ENCODE results near the gene KLHL26. TPM values are rescaled to one million over a fixed set of nuclear protein-coding genes. Genes with fewer than 3 reads are reported as not detected.
A peak's percentile ranks its signal among the peaks of the same experiment; 100 is the strongest.

The KLHL26 gene
- polyA plus RNA-seq, 1 donor from 2014 or later = 4.7 TPM

DNA sequence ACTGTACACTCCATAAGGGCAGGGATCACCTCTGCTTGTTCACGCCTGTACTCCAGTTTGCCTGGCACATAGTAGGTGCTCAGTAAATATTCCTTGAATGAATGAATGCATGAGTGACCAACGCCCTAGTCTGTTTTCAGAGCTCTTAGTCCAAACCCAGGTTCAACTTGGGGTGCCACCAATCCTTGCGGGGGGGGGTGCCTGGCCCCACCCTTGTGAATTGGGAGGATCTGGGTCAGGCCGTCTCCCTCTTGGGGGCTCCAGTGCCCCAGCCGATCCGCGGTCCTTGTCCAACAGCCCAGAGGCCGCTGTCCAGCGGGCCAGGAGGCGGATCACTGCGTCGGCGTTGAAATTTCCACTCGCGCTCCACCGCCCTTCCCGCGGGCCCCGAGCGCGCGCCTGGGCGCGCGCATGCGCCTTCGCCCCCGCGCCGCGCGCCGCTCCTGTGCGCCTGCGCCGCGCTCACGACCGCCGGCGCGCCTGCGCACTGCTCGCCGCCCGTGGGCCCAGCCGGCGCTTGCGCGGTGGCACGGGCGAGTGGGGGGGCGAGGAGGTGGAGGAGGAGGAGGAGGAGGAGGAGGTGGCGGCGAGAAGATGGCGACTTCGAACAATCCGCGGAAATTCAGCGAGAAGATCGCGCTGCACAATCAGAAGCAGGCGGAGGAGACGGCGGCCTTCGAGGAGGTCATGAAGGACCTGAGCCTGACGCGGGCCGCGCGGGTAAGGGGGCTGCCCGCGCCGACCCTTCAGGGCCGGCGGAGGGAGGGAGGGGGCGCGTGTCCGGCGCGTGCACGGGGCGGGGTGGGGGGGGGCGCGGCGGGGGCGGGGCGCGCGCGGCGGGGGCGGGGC is 46.5 kb downstream of the KLHL26 start, which contains the start of gene CRTC1:
Gene CRTC1 (plus strand): TSS at position 572 of the 849 bp plus-strand sequence. CDS start 23 bp downstream, at position 595.
- TF ChIP-seq, protein P1, sequence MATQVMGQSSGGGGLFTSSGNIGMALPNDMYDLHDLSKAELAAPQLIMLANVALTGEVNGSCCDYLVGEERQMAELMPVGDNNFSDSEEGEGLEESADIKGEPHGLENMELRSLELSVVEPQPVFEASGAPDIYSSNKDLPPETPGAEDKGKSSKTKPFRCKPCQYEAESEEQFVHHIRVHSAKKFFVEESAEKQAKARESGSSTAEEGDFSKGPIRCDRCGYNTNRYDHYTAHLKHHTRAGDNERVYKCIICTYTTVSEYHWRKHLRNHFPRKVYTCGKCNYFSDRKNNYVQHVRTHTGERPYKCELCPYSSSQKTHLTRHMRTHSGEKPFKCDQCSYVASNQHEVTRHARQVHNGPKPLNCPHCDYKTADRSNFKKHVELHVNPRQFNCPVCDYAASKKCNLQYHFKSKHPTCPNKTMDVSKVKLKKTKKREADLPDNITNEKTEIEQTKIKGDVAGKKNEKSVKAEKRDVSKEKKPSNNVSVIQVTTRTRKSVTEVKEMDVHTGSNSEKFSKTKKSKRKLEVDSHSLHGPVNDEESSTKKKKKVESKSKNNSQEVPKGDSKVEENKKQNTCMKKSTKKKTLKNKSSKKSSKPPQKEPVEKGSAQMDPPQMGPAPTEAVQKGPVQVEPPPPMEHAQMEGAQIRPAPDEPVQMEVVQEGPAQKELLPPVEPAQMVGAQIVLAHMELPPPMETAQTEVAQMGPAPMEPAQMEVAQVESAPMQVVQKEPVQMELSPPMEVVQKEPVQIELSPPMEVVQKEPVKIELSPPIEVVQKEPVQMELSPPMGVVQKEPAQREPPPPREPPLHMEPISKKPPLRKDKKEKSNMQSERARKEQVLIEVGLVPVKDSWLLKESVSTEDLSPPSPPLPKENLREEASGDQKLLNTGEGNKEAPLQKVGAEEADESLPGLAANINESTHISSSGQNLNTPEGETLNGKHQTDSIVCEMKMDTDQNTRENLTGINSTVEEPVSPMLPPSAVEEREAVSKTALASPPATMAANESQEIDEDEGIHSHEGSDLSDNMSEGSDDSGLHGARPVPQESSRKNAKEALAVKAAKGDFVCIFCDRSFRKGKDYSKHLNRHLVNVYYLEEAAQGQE (IDR thresholded peaks at IDR 0.05; ENCODE audit: borderline replicate concordance) = peak; percentile 58
- TF ChIP-seq TAF1 (IDR thresholded peaks at IDR 0.05; ENCODE audit: low read depth) (no peak), POLR2AphosphoS5 (IDR thresholded peaks at IDR 0.05) (peak; percentile 98), EZH2 (IDR thresholded peaks at IDR 0.05; ENCODE audit: borderline replicate concordance, insufficient read depth, low read length, poor library complexity, severe bottlenecking) (no peak), EP300 (conservative IDR thresholded peaks at IDR 0.05; ENCODE audit: poor library complexity, severe bottlenecking) (peak; percentile 7), MXI1 (conservative IDR thresholded peaks at IDR 0.05; ENCODE audit: poor library complexity, severe bottlenecking) (peak; percentile 49), SMC3 (conservative IDR thresholded peaks at IDR 0.05; ENCODE audit: poor library complexity) (peak; percentile 64), RAD21 (conservative IDR thresholded peaks at IDR 0.05) (peak; percentile 53)
- TF ChIP-seq, protein P2, sequence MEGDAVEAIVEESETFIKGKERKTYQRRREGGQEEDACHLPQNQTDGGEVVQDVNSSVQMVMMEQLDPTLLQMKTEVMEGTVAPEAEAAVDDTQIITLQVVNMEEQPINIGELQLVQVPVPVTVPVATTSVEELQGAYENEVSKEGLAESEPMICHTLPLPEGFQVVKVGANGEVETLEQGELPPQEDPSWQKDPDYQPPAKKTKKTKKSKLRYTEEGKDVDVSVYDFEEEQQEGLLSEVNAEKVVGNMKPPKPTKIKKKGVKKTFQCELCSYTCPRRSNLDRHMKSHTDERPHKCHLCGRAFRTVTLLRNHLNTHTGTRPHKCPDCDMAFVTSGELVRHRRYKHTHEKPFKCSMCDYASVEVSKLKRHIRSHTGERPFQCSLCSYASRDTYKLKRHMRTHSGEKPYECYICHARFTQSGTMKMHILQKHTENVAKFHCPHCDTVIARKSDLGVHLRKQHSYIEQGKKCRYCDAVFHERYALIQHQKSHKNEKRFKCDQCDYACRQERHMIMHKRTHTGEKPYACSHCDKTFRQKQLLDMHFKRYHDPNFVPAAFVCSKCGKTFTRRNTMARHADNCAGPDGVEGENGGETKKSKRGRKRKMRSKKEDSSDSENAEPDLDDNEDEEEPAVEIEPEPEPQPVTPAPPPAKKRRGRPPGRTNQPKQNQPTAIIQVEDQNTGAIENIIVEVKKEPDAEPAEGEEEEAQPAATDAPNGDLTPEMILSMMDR (IDR thresholded peaks at IDR 0.05; ENCODE audit: poor library complexity, severe bottlenecking) = no peak
- peak within 1 kb of the TSS; percentile 88 for H3K4me2 ChIP-seq (ENCODE audit: low read length)
- H3F3A ChIP-seq (ENCODE audit: insufficient read depth, low read length, poor library complexity, severe bottlenecking) = no peaks in the 10 kb centered on the region
- no peaks in the 10 kb centered on the region for H3K9me3 ChIP-seq (ENCODE audit: low read length)
- H3K27me3 ChIP-seq (ENCODE audit: insufficient read depth, low read depth, low read length) = no peaks in the 10 kb centered on the region
- no peaks in the 10 kb centered on the region for H3K9me2 ChIP-seq (ENCODE audit: insufficient read depth, low read length)
- H3K9ac ChIP-seq (ENCODE audit: low read length) = peak within 1 kb of the TSS; percentile 88
- H3K4me3 ChIP-seq (ENCODE audit: low read length) = peak within 1 kb of the TSS; percentile 98
- H4K20me1 ChIP-seq (ENCODE audit: insufficient read depth) = no peaks in the 10 kb centered on the region
- H3K27ac ChIP-seq (ENCODE audit: low read length) = peak within 1 kb of the TSS; percentile 79
- H3K36me3 ChIP-seq (ENCODE audit: insufficient read depth, low read length) = no peaks in the 10 kb centered on the region
- H3K79me2 ChIP-seq (replicated peaks; ENCODE audit: insufficient read depth, low read length) = peaks cover 29% of the 10 kb centered on the region
- H2AFZ ChIP-seq (ENCODE audit: low read depth, low read length) = peak within 1 kb of the TSS; percentile 65

DNA sequence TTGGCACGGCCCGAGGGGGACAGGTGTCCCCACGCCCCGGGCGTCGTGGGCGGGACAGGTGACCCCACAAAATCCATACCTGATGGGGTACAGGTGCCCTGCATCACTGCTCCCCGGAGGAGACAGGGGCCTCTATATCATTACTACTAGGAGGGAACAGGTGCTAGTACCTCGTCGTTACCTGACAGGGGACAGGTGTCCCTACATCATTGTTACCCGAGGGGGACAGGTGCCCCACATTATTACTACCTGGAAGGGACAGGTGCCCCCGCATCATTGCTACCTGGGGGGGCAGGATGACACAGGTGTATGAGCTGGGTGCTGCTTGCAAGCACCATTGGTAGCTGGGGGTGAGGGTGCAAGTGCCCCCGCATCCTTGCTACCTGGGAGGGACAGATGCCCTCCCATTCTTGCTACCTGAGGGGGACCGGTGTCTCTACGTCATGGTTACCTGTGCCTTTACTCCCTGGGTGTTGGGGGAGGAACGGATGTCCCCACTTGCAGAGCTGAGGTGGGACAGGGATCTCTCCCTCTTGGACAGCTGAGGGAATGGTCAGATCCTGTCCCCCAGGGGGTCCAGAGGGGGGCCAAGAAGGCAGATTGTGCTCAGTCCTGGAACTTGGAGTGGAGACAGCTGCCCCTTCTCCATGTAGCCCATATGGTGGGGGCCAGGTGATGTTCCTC is 47.3 kb downstream of the KLHL26 start:
- Histone ChIP-seq H3K27me3 (ENCODE audit: insufficient read depth, low read depth, low read length) (no peaks in the 10 kb centered on the region), H3K79me2 (replicated peaks; ENCODE audit: insufficient read depth, low read length) (peaks cover 32% of the 10 kb centered on the region), H3F3A (ENCODE audit: insufficient read depth, low read length, poor library complexity, severe bottlenecking) (no peaks in the 10 kb centered on the region), H3K9me3 (ENCODE audit: low read length) (no peaks in the 10 kb centered on the region), H3K27ac (ENCODE audit: low read length) (no peak overlapping the region), H3K4me3 (ENCODE audit: low read length) (peak overlapping the region; percentile 98), H3K9me2 (ENCODE audit: insufficient read depth, low read length) (no peaks in the 10 kb centered on the region), H3K9ac (ENCODE audit: low read length) (peak overlapping the region; percentile 80), H3K4me2 (ENCODE audit: low read length) (peak overlapping the region; percentile 88), H2AFZ (ENCODE audit: low read depth, low read length) (no peak overlapping the region), H4K20me1 (ENCODE audit: insufficient read depth) (no peaks in the 10 kb centered on the region), H3K36me3 (ENCODE audit: insufficient read depth, low read length) (no peaks in the 10 kb centered on the region)
- TF ChIP-seq EZH2 (IDR thresholded peaks at IDR 0.05; ENCODE audit: borderline replicate concordance, insufficient read depth, low read length, poor library complexity, severe bottlenecking) = no peak
- TF ChIP-seq, protein P1 (IDR thresholded peaks at IDR 0.05; ENCODE audit: borderline replicate concordance) = no peak
- TF ChIP-seq EP300 (conservative IDR thresholded peaks at IDR 0.05; ENCODE audit: poor library complexity, severe bottlenecking) = no peak
- TF ChIP-seq, protein P2 (IDR thresholded peaks at IDR 0.05; ENCODE audit: poor library complexity, severe bottlenecking) = no peak
- no peak for TF ChIP-seq TAF1 (IDR thresholded peaks at IDR 0.05; ENCODE audit: low read depth)
- no peak for TF ChIP-seq MXI1 (conservative IDR thresholded peaks at IDR 0.05; ENCODE audit: poor library complexity, severe bottlenecking)
- no peak for TF ChIP-seq RAD21 (conservative IDR thresholded peaks at IDR 0.05)
- no peak for TF ChIP-seq POLR2AphosphoS5 (IDR thresholded peaks at IDR 0.05)
- no peak for TF ChIP-seq SMC3 (conservative IDR thresholded peaks at IDR 0.05; ENCODE audit: poor library complexity)

Measured in neural cell (in vitro differentiated cells).